HepG2 (cell line): Measurements from ENCODE around the gene CCBE1. TPM values are rescaled to one million over a fixed set of nuclear protein-coding genes. Genes with fewer than 3 reads are reported as not detected.

Experiments
- ATAC-seq: fragments of 200-7000 bp; cut with Tn5 transposase; 3 replicates; pipeline ENCODE4 v1.9.1; 2020; ENCODE audit warnings: mild to moderate bottlenecking, moderate library complexity
- BruUV-seq: library from RNA; stranded (reverse); fragments of 400-500 nt; replicated peaks from 2 replicates; lab custom pipeline; 2021; lab: Mats Ljungman, UMichigan
- CTCF ChIA-PET: fragments of 300-600 bp; formaldehyde crosslinking; extraction: SDS; loops from one replicate; lab custom pipeline; 2021; ENCODE audit warnings: low total read pairs, inconsistent platforms, low intra/inter-chr PET ratio; lab: Yijun Ruan, JAX
- POLR2A ChIA-PET: fragments of 350-600 bp; sonication (Branson Sonifier 250); formaldehyde crosslinking; loops from one replicate; lab custom pipeline; 2020; ENCODE audit warnings: antibody characterized with exemption, inconsistent platforms; lab: Yijun Ruan, JAX
- DNase-seq: peaks from one replicate; pipeline ENCODE4 v3.0.0-alpha.2; 2015; ENCODE audit warnings: low spot score
- FAIRE-seq: peaks from 3 replicates; lab custom pipeline; 2011; peaks lifted over from hg19 to GRCh38; lab: Jason Lieb, UNC
- H2AFZ ChIP-seq: one replicate; pipeline ENCODE4 v1.6.1; 2011; ENCODE audit warnings: low read length, inconsistent platforms
- H3K27ac ChIP-seq: fragments of 300-600 bp; 3 replicates; pipeline ENCODE4 v1.8.0; 2011; ENCODE audit warnings: mixed run types, mild to moderate bottlenecking, mixed read lengths, low read length, inconsistent platforms; ENCODE audit not compliant: insufficient read depth; ENCODE audit errors: extremely low read length
- H3K27me3 ChIP-seq, 2 experiments: fragments of 200-600 bp in 1 of 2; 2 replicates in 1 of 2; 3 replicates in 1 of 2; pipeline versions ENCODE4 v1.6.0 to v1.8.0; 2011; ENCODE audit warnings: low read length in 2 of 2, mild to moderate bottlenecking in 2 of 2, moderate library complexity in 2 of 2, inconsistent platforms in 1 of 2; ENCODE audit not compliant: insufficient read depth in 2 of 2, control insufficient read depth in 1 of 2
- H3K36me3 ChIP-seq, 2 experiments: fragments of 200-600 bp in 1 of 2; replicated peaks in 1 of 2; 2 replicates in 1 of 2; 3 replicates in 1 of 2; pipeline versions ENCODE4 v1.5.1 to v1.8.0; 2011; ENCODE audit warnings: low read length in 2 of 2, inconsistent platforms in 1 of 2; ENCODE audit not compliant: insufficient read depth in 2 of 2, control insufficient read depth in 1 of 2
- H3K4me1 ChIP-seq: 2 replicates; pipeline ENCODE4 v1.5.1; 2012; ENCODE audit warnings: low read length, inconsistent platforms; ENCODE audit not compliant: insufficient read depth
- H3K4me2 ChIP-seq: 2 replicates; pipeline ENCODE4 v1.6.0; 2011; ENCODE audit warnings: low read depth, low read length, inconsistent platforms
- H3K4me3 ChIP-seq, 3 experiments: fragments of 200-600 bp in 1 of 3; sonication (generic), shearing (Covaris generic) in 1 of 3; replicated peaks in 1 of 3; 2 replicates each; pipeline ENCODE4 v1.5.1; 2011 to 2016; ENCODE audit warnings: low read length in 3 of 3, inconsistent platforms in 2 of 3, low read depth in 2 of 3, mild to moderate bottlenecking in 2 of 3, control low read depth in 1 of 3, mixed read lengths in 1 of 3; ENCODE audit not compliant: insufficient read depth in 1 of 3
- H3K79me2 ChIP-seq: one replicate; pipeline ENCODE4 v1.6.1; 2011; ENCODE audit warnings: low read length, inconsistent platforms; ENCODE audit not compliant: insufficient read depth
- H3K9ac ChIP-seq: 2 replicates; pipeline ENCODE4 v1.6.0; 2011; ENCODE audit warnings: mild to moderate bottlenecking, low read depth, low read length, inconsistent platforms; ENCODE audit not compliant: insufficient read depth
- H3K9me3 ChIP-seq: 2 replicates; pipeline ENCODE4 v1.5.1; 2012; ENCODE audit warnings: mild to moderate bottlenecking, low read length
- H4K20me1 ChIP-seq: 2 replicates; pipeline ENCODE4 v1.6.0; 2011; ENCODE audit warnings: inconsistent platforms, mild to moderate bottlenecking, low read length, moderate library complexity; ENCODE audit not compliant: insufficient read depth
- GATAD1 ChIP-seq: IDR thresholded peaks from 2 replicates; pipeline ENCODE4 v1.6.1; 2016; ENCODE audit warnings: missing genetic modification reagents, missing compliant biosample characterization
- HOMEZ ChIP-seq: IDR thresholded peaks from 2 replicates; pipeline ENCODE4 v1.6.1; 2016; ENCODE audit warnings: low read depth
- JUN ChIP-seq: sonication (generic); formaldehyde crosslinking; IDR thresholded peaks from 2 replicates; pipeline ENCODE4 v1.4.0; 2020; ENCODE audit warnings: mild to moderate bottlenecking, missing genetic modification reagents
- SP2 ChIP-seq: sonication (generic); formaldehyde crosslinking; IDR thresholded peaks from 2 replicates; pipeline ENCODE4 v1.5.1; 2020; ENCODE audit warnings: mild to moderate bottlenecking, missing genetic modification reagents
- ZNF138 ChIP-seq: sonication (generic); formaldehyde crosslinking; IDR thresholded peaks from 2 replicates; pipeline ENCODE4 v1.5.0; 2020; ENCODE audit warnings: mild to moderate bottlenecking, low read depth, missing genetic modification reagents
- WGBS: methylation state at CpG from one replicate; pipeline ENCODE4 v1.1.6; 2017; ENCODE audit warnings: low lambda C conversion rate; 5-methylcytosine and 5-hydroxymethylcytosine counted together
- in situ Hi-C: cut with HindIII; loops from 2 replicates; pipeline ENCODE4 v1.10.0; 2017; ENCODE audit warnings: low pct_unique_long_range_greater_than_20kb; ENCODE audit not compliant: extremely low pct_ligation_motif_present
- intact Hi-C: fragments of 100-400 bp; cut with micrococcal nuclease; formaldehyde crosslinking; loops from one replicate; pipeline ENCODE4 v1.10.0; 2022; ENCODE audit not compliant: unreplicated experiment
- polyA plus RNA-seq, 8 experiments: library from polyadenylated mRNA; depleted of rRNA in 3 of 8; stranded (reverse) in 7 of 8; unstranded in 1 of 8; fragments of >200 nt; fragmentation: Illumina TruSeq in 4 of 8; extraction: Trizol in 4 of 8; gene quantifications; 2 replicates each; pipeline versions ENCODE4 v1.2.1 to v1.2.3, GENCODE V29; 2011 to 2016; ENCODE audit warnings: low read depth in 4 of 8, missing spikeins in 1 of 8, mixed read lengths in 1 of 8; ENCODE audit not compliant: insufficient read depth in 1 of 8
- total RNA-seq, 5 experiments: library from RNA; depleted of rRNA; stranded (reverse); fragments of >200 nt; fragmentation: Illumina TruSeq; extraction: Trizol; gene quantifications; 2 replicates each; pipeline ENCODE4 v1.2.3, GENCODE V29; 2016; ENCODE audit warnings: low read depth in 1 of 5
- TF ChIP-seq, protein P1 (sequence below): sonication (generic); formaldehyde crosslinking; IDR thresholded peaks from 2 replicates; pipeline ENCODE4 v1.8.0; 2022; ENCODE audit warnings: low read depth, missing genetic modification reagents

CCBE1 gene
- total and polyA plus RNA-seq, 2 of the 13 experiments (the other 11 are each of a cell fraction or from before 2014, with no cell fraction given): not detected

GRCh38 chr18:59650266-59650820, 46.9 kb downstream of the CCBE1 start:
- H3K27me3 ChIP-seq: peaks cover 0 to 5% of the 10 kb centered on the region in 2 experiments; a peak in 3 of 5 replicates
- H3K36me3 ChIP-seq: no peaks in the 10 kb centered on the region
- no peak for ATAC-seq
- no peak overlapping the region for H3K4me3 ChIP-seq
- H4K20me1 ChIP-seq: no peaks in the 10 kb centered on the region
- CTCF ChIA-PET: no interaction called here
- H3K9ac ChIP-seq: no peak overlapping the region
- DNase-seq: no peak
- in situ Hi-C loops: no loop called here
- 6% methylated on average over 11 of the region's 11 CpGs for WGBS
- BruUV-seq: no TSS peak
- H3K9me3 ChIP-seq: no peaks in the 10 kb centered on the region
- no peaks in the 10 kb centered on the region for H3K79me2 ChIP-seq
- intact Hi-C loops: no loop called here
- FAIRE-seq: no peak
- TF ChIP-seq JUN (CRISPR knock-in tag) (no peak), SP2 (CRISPR knock-in tag) (no peak), HOMEZ (no peak), ZNF138 (CRISPR knock-in tag) (no peak), GATAD1 (CRISPR knock-in tag) (no peak)
- TF ChIP-seq, protein P1, sequence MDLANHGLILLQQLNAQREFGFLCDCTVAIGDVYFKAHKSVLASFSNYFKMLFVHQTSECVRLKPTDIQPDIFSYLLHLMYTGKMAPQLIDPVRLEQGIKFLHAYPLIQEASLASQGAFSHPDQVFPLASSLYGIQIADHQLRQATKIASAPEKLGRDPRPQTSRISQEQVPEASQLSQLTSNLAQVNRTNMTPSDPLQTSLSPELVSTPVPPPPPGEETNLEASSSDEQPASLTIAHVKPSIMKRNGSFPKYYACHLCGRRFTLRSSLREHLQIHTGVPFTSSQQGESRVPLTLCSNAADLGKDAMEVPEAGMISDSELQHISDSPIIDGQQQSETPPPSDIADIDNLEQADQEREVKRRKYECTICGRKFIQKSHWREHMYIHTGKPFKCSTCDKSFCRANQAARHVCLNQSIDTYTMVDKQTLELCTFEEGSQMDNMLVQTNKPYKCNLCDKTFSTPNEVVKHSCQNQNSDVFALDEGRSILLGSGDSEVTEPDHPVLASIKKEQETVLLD (CRISPR knock-in tag): no peak
- POLR2A ChIA-PET: no interaction called here
- H3K27ac ChIP-seq: no peak overlapping the region
- H3K4me1 ChIP-seq: no peaks in the 10 kb centered on the region
- no peak overlapping the region for H3K4me2 ChIP-seq
- no peak overlapping the region for H2AFZ ChIP-seq
